ENCODE results near the gene POLL.
A peak's percentile ranks its signal among the peaks of the same experiment; 100 is the strongest.
"Not testable (repeated sequence)": the region's sequence is repeated elsewhere in the genome, so short reads cannot be mapped to it uniquely, and the experiment has no call there.

POLL gene

DNA sequence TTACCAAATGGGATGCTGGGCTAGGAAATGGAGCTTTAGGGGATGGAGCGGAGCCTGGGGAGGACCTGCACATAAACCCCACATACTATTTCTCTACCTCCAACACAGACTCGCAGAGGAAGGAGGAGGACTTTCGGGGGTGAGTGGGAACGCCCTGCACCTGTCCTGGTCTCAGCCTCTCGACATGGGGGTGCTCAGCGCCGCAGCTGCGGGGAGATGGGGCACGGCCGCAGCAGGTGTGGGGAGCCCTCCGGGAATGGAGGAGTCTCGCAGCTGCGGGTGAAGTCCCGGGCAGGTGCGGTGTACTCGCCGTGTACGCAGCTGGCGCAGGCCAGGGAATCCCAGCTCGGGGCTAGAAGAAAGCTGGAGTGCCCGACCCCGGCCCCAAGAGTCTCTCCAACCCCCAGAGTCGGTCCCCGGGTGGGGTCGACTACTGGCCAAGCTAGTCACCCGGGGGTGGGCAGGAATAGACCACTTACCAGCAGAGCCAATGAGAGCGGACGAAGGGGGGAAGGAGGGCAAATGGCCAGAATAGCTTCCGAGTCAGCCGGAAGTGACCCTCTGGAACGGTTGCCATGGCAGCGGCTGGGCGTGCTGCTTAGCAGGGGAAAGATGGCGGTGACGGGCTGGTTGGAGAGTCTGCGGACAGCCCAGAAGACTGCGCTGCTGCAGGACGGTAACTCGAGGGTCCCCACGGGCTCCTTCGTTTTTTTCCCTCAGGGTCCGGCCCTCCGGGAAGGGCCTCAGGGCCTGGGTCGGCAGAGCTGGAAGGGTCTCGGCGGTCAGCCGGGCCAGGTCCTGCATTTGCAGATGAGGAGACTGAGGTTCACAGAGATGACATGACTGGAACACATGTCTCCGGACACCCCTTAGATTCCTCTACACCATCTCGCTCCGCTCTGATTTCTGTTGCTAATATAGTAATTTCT lies at the start of gene POLL, which contains the start of gene DPCD:
Gene POLL, minus strand, starts transcription at position 533 of the 929 bp plus-strand sequence. CDS start 897 bp downstream, outside the sequence.
Gene DPCD, plus strand, starts transcription at position 597 of the 929 bp plus-strand sequence. Its CDS starts 16 bp downstream, at position 613.
- peak within 1 kb of the TSS; percentile 100 for H3K4me3 ChIP-seq (ENCODE audit: low read depth in 1 of 2, low read length in 2 of 2)
- peak within 1 kb of the TSS; percentile 70 for H3K27ac ChIP-seq (ENCODE audit: low read depth, low read length)
- peaks cover 17% of the 10 kb centered on the region for H3K4me1 ChIP-seq (ENCODE audit: insufficient read depth, low read length)
- peaks cover 18% of the 10 kb centered on the region for H3K36me3 ChIP-seq (ENCODE audit: insufficient read depth, low read length)
- H3K9ac ChIP-seq (ENCODE audit: low read length): peak within 1 kb of the TSS; percentile 93
- H3K27me3 ChIP-seq (ENCODE audit: control insufficient read depth in 1 of 2, insufficient read depth in 2 of 2, low read length in 2 of 2): no peaks in the 10 kb centered on the region
- no peaks in the 10 kb centered on the region for H3K9me3 ChIP-seq (ENCODE audit: low read length)

DNA sequence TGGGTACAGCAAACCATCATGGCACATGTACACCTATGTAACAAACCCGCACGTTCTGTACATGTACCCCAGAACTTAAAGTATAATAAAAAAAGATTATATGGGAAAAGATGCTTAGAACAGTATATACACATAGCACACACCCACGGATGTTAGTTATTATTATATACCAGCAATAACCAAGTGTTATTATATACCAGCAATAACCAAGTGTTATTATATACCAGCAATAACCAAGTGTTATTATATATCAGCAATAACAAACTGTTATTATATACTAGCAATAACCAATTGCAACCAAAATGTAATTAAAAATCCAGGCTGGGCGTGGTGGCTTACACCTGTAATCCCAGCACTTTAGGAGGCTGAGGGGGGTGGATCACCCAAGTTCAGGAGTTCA lies 45.5 kb upstream of the POLL start:
- not testable (repeated sequence) for H3K9ac ChIP-seq (ENCODE audit: low read length); H3K27ac ChIP-seq (ENCODE audit: low read depth, low read length); H3K4me3 ChIP-seq (ENCODE audit: low read depth in 1 of 2, low read length in 2 of 2); H3K9me3 ChIP-seq (ENCODE audit: low read length); H3K27me3 ChIP-seq (ENCODE audit: control insufficient read depth in 1 of 2, insufficient read depth in 2 of 2, low read length in 2 of 2); H3K36me3 ChIP-seq (ENCODE audit: insufficient read depth, low read length); H3K4me1 ChIP-seq (ENCODE audit: insufficient read depth, low read length)

DNA sequence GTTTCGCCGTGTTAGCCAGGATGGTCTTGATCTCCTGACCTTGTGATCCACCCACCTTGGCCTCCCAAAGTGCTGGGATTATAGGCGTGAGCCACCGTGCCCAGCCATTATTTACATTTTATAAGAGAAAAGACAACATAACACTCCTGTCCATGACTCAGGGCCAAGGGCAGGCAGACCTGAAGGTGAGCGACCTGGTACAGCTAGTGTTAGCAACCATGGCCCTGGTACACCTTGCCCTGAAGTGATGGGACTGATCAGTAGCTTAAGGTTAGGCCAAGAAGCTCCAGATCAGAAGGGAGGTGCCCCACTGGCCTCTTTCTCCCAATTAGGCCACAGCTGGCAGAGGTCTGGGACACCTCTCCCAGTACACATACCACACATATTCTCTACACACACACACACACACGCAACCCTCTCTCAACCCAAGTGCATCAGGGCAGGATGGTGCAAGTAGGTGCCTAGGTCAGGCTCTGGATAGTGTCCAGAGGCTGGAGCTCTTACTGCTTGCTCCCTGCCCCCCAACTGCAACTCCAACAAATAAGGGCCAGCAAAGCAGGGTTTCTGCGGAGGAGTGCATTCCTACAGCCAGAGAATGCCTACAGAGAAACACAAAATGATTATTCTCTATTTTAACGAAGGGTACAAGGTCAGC lies 43.9 kb upstream of the POLL start:
- Histone ChIP-seq H3K36me3 (ENCODE audit: insufficient read depth, low read length) (no peaks in the 10 kb centered on the region), H3K4me1 (ENCODE audit: insufficient read depth, low read length) (no peaks in the 10 kb centered on the region), H3K4me3 (ENCODE audit: low read depth in 1 of 2, low read length in 2 of 2) (no peak overlapping the region), H3K9me3 (ENCODE audit: low read length) (no peaks in the 10 kb centered on the region), H3K27ac (ENCODE audit: low read depth, low read length) (no peak overlapping the region), H3K27me3 (ENCODE audit: control insufficient read depth in 1 of 2, insufficient read depth in 2 of 2, low read length in 2 of 2) (no peaks in the 10 kb centered on the region), H3K9ac (ENCODE audit: low read length) (no peak overlapping the region)

DNA sequence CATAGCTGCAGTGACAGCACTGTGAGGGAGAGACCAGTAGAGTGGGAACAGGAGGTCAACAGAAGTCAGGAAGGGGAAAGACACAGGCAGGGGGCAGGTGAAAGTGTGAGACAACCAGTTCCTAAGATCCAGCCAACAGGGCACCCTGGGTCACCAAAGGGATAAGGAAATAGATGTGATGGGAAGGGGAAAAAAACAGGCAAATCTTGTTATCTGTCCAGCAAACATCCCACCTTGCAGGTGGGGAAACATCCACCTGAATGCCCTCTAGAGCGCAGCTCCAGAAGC lies 42.5 kb upstream of the POLL start:
- no peak overlapping the region for H3K27ac ChIP-seq (ENCODE audit: low read depth, low read length)

DNA sequence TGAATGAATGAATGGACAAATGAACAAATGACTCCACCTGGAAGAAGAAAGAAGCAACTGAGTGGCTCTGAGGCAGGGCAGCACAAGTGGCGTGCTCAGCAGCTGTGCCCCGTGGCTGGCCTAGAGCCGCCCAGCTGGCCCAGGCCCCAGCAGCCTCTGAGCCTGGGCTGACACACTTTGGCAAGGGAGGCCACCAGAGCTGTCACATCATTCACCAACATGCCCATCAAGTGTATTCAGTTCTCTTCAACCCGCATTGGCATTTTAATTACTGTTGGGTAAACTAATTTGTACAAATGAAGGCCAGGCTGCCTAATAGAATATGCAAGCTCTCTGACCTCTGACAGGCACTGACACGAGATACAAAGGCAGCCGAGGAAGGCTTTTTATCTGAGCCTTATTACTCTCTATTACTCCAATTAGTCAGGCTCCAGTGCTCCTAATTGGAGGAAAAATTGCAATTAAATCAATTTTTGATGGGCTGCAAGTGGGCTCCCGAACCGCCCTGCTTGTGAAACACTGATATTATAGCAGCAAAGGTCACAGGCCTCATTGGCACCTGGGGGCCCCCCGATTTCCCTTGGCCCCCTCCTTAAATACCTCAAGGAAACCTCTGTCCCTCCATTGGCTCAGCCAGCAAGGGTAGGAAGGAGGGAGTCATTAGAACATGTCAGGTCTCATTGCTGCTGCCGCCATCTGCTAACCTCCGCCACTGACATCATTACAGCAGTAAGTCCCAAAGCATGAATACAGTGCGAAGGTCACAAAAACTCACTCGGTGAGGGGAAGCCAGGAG lies 42.0 kb upstream of the POLL start:
- H3K36me3 ChIP-seq (ENCODE audit: insufficient read depth, low read length): peaks cover 3% of the 10 kb centered on the region
- no peaks in the 10 kb centered on the region for H3K27me3 ChIP-seq (ENCODE audit: control insufficient read depth in 1 of 2, insufficient read depth in 2 of 2, low read length in 2 of 2)
- H3K9ac ChIP-seq (ENCODE audit: low read length): no peak overlapping the region
- H3K4me3 ChIP-seq (ENCODE audit: low read depth in 1 of 2, low read length in 2 of 2): no peak overlapping the region
- H3K4me1 ChIP-seq (ENCODE audit: insufficient read depth, low read length): no peaks in the 10 kb centered on the region
- no peaks in the 10 kb centered on the region for H3K9me3 ChIP-seq (ENCODE audit: low read length)
- H3K27ac ChIP-seq (ENCODE audit: low read depth, low read length): no peak overlapping the region

More for the DNA sequence above, 42.5 kb upstream of the POLL start:
- Histone ChIP-seq H3K36me3 (ENCODE audit: insufficient read depth, low read length) (no peaks in the 10 kb centered on the region), H3K4me1 (ENCODE audit: insufficient read depth, low read length) (no peaks in the 10 kb centered on the region), H3K27me3 (ENCODE audit: control insufficient read depth in 1 of 2, insufficient read depth in 2 of 2, low read length in 2 of 2) (no peaks in the 10 kb centered on the region), H3K4me3 (ENCODE audit: low read depth in 1 of 2, low read length in 2 of 2) (no peak overlapping the region), H3K9ac (ENCODE audit: low read length) (no peak overlapping the region), H3K9me3 (ENCODE audit: low read length) (no peaks in the 10 kb centered on the region)

DNA sequence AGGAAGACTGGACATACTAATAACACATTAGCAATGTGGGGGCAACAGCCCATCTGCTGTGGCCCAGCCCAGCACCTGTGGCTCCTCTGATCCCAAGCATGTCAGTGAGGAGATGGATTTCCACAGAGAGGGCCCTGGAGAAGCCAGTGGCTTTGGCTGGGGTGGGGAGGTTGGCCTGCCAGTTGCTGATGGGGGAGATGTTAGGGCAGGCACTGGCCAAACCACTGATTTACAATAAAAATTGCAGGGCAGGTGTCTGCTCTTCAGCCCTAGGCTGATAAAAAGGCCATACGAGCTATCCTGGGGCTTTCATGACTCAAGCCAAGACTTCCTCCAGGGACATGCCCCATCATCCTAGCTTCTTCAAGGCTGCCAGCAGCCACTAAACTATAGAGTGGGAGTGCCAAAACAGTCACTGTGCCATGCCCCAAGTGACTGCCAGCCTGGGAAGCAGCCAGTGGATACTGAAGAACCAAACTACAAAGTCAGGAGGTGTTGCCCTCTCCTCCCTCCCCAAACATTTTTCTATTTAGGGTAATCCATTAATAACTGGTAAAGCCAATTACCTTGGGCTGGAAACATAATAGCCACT lies 37.9 kb upstream of the POLL start:
- Histone ChIP-seq H3K27me3 (ENCODE audit: control insufficient read depth in 1 of 2, insufficient read depth in 2 of 2, low read length in 2 of 2) (no peaks in the 10 kb centered on the region), H3K27ac (ENCODE audit: low read depth, low read length) (no peak overlapping the region), H3K4me3 (ENCODE audit: low read depth in 1 of 2, low read length in 2 of 2) (no peak overlapping the region), H3K9me3 (ENCODE audit: low read length) (no peaks in the 10 kb centered on the region), H3K36me3 (ENCODE audit: insufficient read depth, low read length) (peaks cover 16% of the 10 kb centered on the region), H3K9ac (ENCODE audit: low read length) (no peak overlapping the region), H3K4me1 (ENCODE audit: insufficient read depth, low read length) (no peaks in the 10 kb centered on the region)

DNA sequence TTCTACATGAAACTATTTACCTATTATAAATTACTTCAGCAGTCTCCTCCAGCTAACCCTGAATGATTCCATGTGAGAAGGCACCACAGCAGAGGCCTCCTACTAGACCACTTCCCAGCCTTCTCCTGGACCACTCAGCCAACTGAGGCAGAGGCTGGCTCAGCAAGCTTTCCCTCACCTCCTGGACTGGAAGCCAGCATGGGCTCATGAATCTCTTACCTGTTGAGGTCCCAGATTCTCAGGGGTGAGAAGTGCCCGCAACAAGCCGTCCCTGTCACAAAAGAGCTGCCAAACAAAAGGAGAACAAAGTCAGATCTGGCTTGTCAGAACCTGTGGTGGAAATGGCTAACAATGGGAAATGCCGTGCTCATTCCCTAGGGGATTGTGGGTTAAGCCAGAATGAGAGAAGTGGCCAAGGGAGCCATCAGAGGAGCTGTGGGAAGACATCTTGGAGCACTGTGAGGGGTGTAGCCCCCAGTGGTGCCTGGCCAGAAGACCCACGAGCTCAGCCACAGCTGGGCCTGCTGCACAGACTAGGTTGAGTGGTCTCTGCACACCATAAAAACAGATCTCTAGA lies 36.6 kb upstream of the POLL start:
- Histone ChIP-seq H3K9ac (ENCODE audit: low read length) (no peak overlapping the region), H3K27me3 (ENCODE audit: control insufficient read depth in 1 of 2, insufficient read depth in 2 of 2, low read length in 2 of 2) (no peaks in the 10 kb centered on the region), H3K9me3 (ENCODE audit: low read length) (no peaks in the 10 kb centered on the region), H3K4me1 (ENCODE audit: insufficient read depth, low read length) (no peaks in the 10 kb centered on the region), H3K36me3 (ENCODE audit: insufficient read depth, low read length) (peaks cover 22% of the 10 kb centered on the region), H3K4me3 (ENCODE audit: low read depth in 1 of 2, low read length in 2 of 2) (no peak overlapping the region), H3K27ac (ENCODE audit: low read depth, low read length) (no peak overlapping the region)

DNA sequence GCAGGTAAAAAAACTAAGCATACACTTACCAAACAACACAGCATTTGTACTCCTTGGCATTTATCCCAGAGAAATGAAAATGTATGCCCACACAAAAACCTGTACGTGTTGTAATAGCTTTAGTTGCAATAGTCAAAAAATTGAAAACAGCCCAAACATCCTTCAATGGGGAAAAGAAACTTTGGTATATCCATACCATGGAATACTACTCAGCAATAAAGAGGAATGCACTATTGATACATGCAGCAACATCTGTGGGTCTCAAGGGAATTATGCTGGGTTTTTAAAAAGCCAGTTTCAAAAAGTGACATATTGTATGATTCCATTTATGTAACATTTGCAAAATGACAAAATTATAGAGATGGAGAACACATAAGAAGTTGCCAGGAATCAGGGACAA lies 35.5 kb upstream of the POLL start:
- Histone ChIP-seq H3K9me3 (ENCODE audit: low read length) (no peaks in the 10 kb centered on the region), H3K4me3 (ENCODE audit: low read depth in 1 of 2, low read length in 2 of 2) (no peak overlapping the region), H3K36me3 (ENCODE audit: insufficient read depth, low read length) (peaks cover 28% of the 10 kb centered on the region), H3K27ac (ENCODE audit: low read depth, low read length) (no peak overlapping the region), H3K4me1 (ENCODE audit: insufficient read depth, low read length) (no peaks in the 10 kb centered on the region), H3K27me3 (ENCODE audit: control insufficient read depth in 1 of 2, insufficient read depth in 2 of 2, low read length in 2 of 2) (no peaks in the 10 kb centered on the region), H3K9ac (ENCODE audit: low read length) (no peak overlapping the region)

DNA sequence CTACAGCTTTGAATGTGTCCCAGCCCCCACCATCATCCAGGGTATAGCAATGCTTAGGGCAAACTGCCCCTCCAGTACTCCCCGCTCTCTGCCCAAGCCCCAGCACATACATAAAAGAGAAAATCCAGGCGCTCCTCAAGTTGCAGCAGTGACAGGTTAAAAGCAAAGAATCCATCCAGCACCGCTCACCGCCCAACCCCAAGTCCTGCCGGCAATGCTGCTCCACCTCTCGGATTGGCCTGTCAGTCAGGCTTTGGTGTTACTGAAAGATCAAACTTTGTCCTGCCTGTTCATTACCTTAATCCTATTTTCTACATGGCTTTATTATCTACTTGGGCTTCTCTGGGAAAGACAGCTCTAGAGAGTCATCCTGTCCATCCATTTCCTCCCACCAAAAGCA lies 31.9 kb upstream of the POLL start:
- Histone ChIP-seq H3K4me1 (ENCODE audit: insufficient read depth, low read length) (no peaks in the 10 kb centered on the region), H3K27ac (ENCODE audit: low read depth, low read length) (no peak overlapping the region), H3K9ac (ENCODE audit: low read length) (no peak overlapping the region), H3K27me3 (ENCODE audit: control insufficient read depth in 1 of 2, insufficient read depth in 2 of 2, low read length in 2 of 2) (no peaks in the 10 kb centered on the region), H3K9me3 (ENCODE audit: low read length) (no peaks in the 10 kb centered on the region), H3K4me3 (ENCODE audit: low read depth in 1 of 2, low read length in 2 of 2) (no peak overlapping the region), H3K36me3 (ENCODE audit: insufficient read depth, low read length) (peaks cover 47% of the 10 kb centered on the region)

DNA sequence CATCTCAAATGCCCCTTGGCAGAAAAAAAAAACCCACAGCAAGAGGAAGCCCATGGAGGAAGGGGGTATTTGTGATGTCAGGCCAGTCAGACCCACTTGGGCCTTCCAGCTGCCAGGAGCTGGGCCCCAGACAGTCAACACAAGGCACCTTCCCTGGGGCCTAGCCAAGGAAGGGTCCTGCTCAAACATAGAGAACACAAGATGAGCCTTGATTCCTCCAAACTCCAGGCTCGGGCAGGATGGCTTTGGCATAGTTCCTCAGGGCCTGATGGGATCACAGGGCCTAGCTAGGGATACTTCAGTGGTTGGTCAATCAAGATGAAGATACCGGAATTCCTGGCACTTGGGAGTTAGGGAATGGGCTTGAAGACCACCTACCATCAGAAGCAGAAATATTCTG lies 30.8 kb upstream of the POLL start:
- H3K27me3 ChIP-seq (ENCODE audit: control insufficient read depth in 1 of 2, insufficient read depth in 2 of 2, low read length in 2 of 2): no peaks in the 10 kb centered on the region
- H3K27ac ChIP-seq (ENCODE audit: low read depth, low read length): no peak overlapping the region
- H3K4me3 ChIP-seq (ENCODE audit: low read depth in 1 of 2, low read length in 2 of 2): no peak overlapping the region
- no peaks in the 10 kb centered on the region for H3K4me1 ChIP-seq (ENCODE audit: insufficient read depth, low read length)
- H3K9me3 ChIP-seq (ENCODE audit: low read length): no peaks in the 10 kb centered on the region
- no peak overlapping the region for H3K9ac ChIP-seq (ENCODE audit: low read length)
- peaks cover 42% of the 10 kb centered on the region for H3K36me3 ChIP-seq (ENCODE audit: insufficient read depth, low read length)

Data from muscle layer of colon (tissue), 2 donors.